ENCODE measurements around the gene TRAPPC2L.

TRAPPC2L gene

DNA sequence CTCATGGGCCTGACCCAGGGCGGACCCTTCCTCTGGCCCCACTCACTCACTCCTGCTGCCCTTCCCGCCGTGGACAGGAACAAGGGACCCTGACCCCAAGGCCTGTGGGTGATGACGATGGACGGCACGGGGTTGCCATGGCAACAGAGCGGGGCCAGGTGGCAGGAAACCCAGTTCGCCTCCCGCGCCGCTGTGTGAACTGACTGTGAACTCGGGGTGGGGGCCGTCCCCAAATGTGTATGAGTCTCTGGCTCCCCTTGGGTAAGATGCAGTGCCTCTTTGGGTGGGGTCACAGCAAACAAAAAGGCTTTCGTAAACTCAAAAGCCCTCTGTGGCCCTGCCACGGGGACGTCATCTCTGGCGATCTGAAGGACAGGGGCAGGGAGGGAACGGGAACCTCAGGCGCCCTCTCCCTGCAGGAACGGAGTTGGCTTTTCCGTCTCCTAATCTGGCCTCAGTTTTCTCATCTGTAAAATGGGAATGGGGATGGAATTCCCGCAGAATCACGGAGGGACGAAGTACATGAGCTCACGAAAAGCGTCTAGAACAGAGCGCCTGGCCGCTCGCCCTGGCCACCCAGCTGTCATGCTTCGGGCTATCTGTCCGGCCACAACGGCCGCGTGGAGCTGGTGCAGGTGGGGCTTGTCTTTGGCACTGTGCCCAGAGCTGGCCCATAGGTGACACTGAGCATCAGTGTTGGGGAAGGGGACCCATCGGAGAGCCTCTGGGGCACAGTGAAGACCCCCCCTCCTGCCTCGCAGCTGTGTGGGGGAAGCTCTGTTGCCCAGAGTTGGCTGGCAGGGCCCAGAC, 54.4 kb downstream of the TRAPPC2L start:
- H2AFZ ChIP-seq (ENCODE audit: insufficient read depth, low read length, poor library complexity): no peak overlapping the region
- H3K36me3 ChIP-seq (ENCODE audit: control insufficient read depth in 1 of 2, insufficient read depth in 2 of 2, low read length in 2 of 2): no peaks in the 10 kb centered on the region
- H3K18ac ChIP-seq (ENCODE audit: low read length): no peak overlapping the region
- H3K9me3 ChIP-seq (ENCODE audit: insufficient read depth, low read depth, low read length): peaks cover 10% of the 10 kb centered on the region
- no peak overlapping the region for H4K12ac ChIP-seq (ENCODE audit: low read depth, low read length)
- no peak for DNase-seq
- H2AK5ac ChIP-seq (ENCODE audit: low read length): no peak overlapping the region
- H3K4ac ChIP-seq (ENCODE audit: low read depth, low read length): no peak overlapping the region
- H2BK12ac ChIP-seq (ENCODE audit: low read length): no peak overlapping the region
- no peak overlapping the region for H4K91ac ChIP-seq (ENCODE audit: low read depth, low read length)
- peaks cover 0 to 2% of the 10 kb centered on the region in 2 experiments for H3K4me1 ChIP-seq (ENCODE audit: control insufficient read depth in 1 of 2, insufficient read depth in 2 of 2, low read length in 2 of 2)
- H3K14ac ChIP-seq (ENCODE audit: low read length): no peak overlapping the region
- no peak overlapping the region for H3K23ac ChIP-seq (ENCODE audit: low read length)
- no peak overlapping the region for H2BK120ac ChIP-seq (ENCODE audit: insufficient read depth, low read length, poor library complexity)
- H3K79me2 ChIP-seq (ENCODE audit: control insufficient read depth, insufficient read depth, low read length, poor library complexity): no peaks in the 10 kb centered on the region
- no peak overlapping the region for H3K27ac ChIP-seq (ENCODE audit: low read depth, low read length)
- no peaks in the 10 kb centered on the region for H3K79me1 ChIP-seq (ENCODE audit: low read length)
- H4K8ac ChIP-seq (ENCODE audit: low read depth, low read length): no peak overlapping the region
- H3K9ac ChIP-seq (ENCODE audit: low read length): no peak overlapping the region
- H3K27me3 ChIP-seq (ENCODE audit: insufficient read depth, low read length): no peaks in the 10 kb centered on the region
- no CpG with 5 or more reads among the region's 36 CpGs for WGBS (ENCODE audit: extremely low coverage, insufficient coverage, insufficient read length)
- no peak overlapping the region for H2BK5ac ChIP-seq (ENCODE audit: low read depth, low read length, poor library complexity)
- H3K4me2 ChIP-seq (ENCODE audit: low read length): no peak overlapping the region
- H3K4me3 ChIP-seq (ENCODE audit: low read depth, low read length): no peak overlapping the region

DNA sequence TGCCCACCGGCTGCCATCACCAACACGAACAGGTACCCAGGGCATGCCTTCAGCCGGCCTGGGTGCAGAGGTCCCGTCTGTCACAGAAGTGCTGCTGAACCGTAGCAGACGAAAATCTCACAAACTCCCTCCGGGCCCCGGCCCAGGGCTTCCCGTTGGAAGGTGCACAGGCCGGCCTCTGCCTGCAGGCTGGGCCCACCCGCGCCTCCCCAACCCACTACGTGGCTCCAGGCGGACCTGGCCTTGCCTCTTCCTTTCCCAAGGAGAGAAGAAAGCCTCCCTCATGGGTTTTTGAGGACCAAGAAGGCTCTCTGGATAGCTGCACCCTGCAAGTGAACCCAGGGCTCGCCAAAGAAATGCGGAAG, 55.0 kb downstream of the TRAPPC2L start:
- Histone ChIP-seq H3K9me3 (ENCODE audit: insufficient read depth, low read depth, low read length) (peaks cover 10% of the 10 kb centered on the region), H3K79me2 (ENCODE audit: control insufficient read depth, insufficient read depth, low read length, poor library complexity) (no peaks in the 10 kb centered on the region), H4K91ac (ENCODE audit: low read depth, low read length) (no peak overlapping the region), H3K27ac (ENCODE audit: low read depth, low read length) (no peak overlapping the region), H3K4me1 (ENCODE audit: control insufficient read depth in 1 of 2, insufficient read depth in 2 of 2, low read length in 2 of 2) (peaks cover 0 to 2% of the 10 kb centered on the region in 2 experiments), H3K79me1 (ENCODE audit: low read length) (no peaks in the 10 kb centered on the region), H3K9ac (ENCODE audit: low read length) (no peak overlapping the region), H3K18ac (ENCODE audit: low read length) (no peak overlapping the region), H3K36me3 (ENCODE audit: control insufficient read depth in 1 of 2, insufficient read depth in 2 of 2, low read length in 2 of 2) (no peaks in the 10 kb centered on the region), H3K4me2 (ENCODE audit: low read length) (no peak overlapping the region), H2AK5ac (ENCODE audit: low read length) (no peak overlapping the region), H3K4me3 (ENCODE audit: low read depth, low read length) (no peak overlapping the region), H3K23ac (ENCODE audit: low read length) (no peak overlapping the region), H3K14ac (ENCODE audit: low read length) (no peak overlapping the region), H2BK120ac (ENCODE audit: insufficient read depth, low read length, poor library complexity) (no peak overlapping the region), H2AFZ (ENCODE audit: insufficient read depth, low read length, poor library complexity) (no peak overlapping the region), H2BK5ac (ENCODE audit: low read depth, low read length, poor library complexity) (no peak overlapping the region), H2BK12ac (ENCODE audit: low read length) (no peak overlapping the region), H4K12ac (ENCODE audit: low read depth, low read length) (no peak overlapping the region), H3K27me3 (ENCODE audit: insufficient read depth, low read length) (no peaks in the 10 kb centered on the region), H3K4ac (ENCODE audit: low read depth, low read length) (no peak overlapping the region), H4K8ac (ENCODE audit: low read depth, low read length) (no peak overlapping the region)
- DNase-seq: no peak
- WGBS (ENCODE audit: extremely low coverage, insufficient coverage, insufficient read length): no CpG with 5 or more reads among the region's 16 CpGs
